IMR-90 (cell line): ENCODE data around the gene GPSM1. TPM values are rescaled to one million over a fixed set of nuclear protein-coding genes. Genes with fewer than 3 reads are reported as not detected.

Source experiments
- ATAC-seq: fragments of 200-7000 bp; cut with Tn5 transposase; 2 replicates; pipeline ENCODE4 v1.9.1; 2020; ENCODE audit warnings: low read depth, mild to moderate bottlenecking, moderate library complexity
- BruUV-seq: library from RNA; stranded (reverse); fragments of 400-500 nt; replicated peaks from 2 replicates; lab custom pipeline; 2021; lab: Mats Ljungman, UMichigan
- CTCF ChIA-PET: fragments of 300-600 bp; formaldehyde crosslinking; extraction: SDS; loops from one replicate; lab custom pipeline; 2021; ENCODE audit warnings: antibody characterized with exemption; lab: Yijun Ruan, JAX
- POLR2A ChIA-PET: fragments of 300-600 bp; sonication (Branson Sonifier 250); formaldehyde crosslinking; loops from one replicate; lab custom pipeline; 2022; ENCODE audit warnings: antibody characterized with exemption; ENCODE audit not compliant: unreplicated experiment; lab: Charles Lee
- DNase-seq: peaks from one replicate; pipeline ENCODE4 v3.0.0; 2013
- H2AFZ ChIP-seq: replicated peaks from 2 replicates; pipeline ENCODE3; 2013; ENCODE audit warnings: low read length, mild to moderate bottlenecking; ENCODE audit not compliant: poor library complexity
- H2AK5ac ChIP-seq: 2 replicates; pipeline ENCODE4 v1.6.1; 2013; ENCODE audit warnings: low read depth, low read length, inconsistent platforms
- H2AK9ac ChIP-seq: replicated peaks from 2 replicates; pipeline ENCODE3; 2013; ENCODE audit warnings: mild to moderate bottlenecking, low read depth, low read length, moderate library complexity; ENCODE audit not compliant: poor library complexity
- H2BK120ac ChIP-seq: 2 replicates; pipeline ENCODE4 v1.6.1; 2013; ENCODE audit warnings: low read depth, low read length, inconsistent platforms
- H2BK15ac ChIP-seq: 3 replicates; pipeline ENCODE4 v1.6.1; 2013; ENCODE audit warnings: low read depth, low read length, inconsistent platforms
- H2BK20ac ChIP-seq: 2 replicates; pipeline ENCODE4 v1.6.1; 2013; ENCODE audit warnings: low read depth, mild to moderate bottlenecking, inconsistent platforms, low read length, moderate library complexity
- H2BK5ac ChIP-seq: 2 replicates; pipeline ENCODE4 v1.6.1; 2013; ENCODE audit warnings: mild to moderate bottlenecking, low read depth, low read length, inconsistent platforms; ENCODE audit not compliant: poor library complexity, severe bottlenecking
- H3K14ac ChIP-seq: replicated peaks from 2 replicates; pipeline ENCODE4 v1.6.1; 2013; ENCODE audit warnings: low read depth, low read length, inconsistent platforms
- H3K18ac ChIP-seq: 2 replicates; pipeline ENCODE4 v1.6.1; 2013; ENCODE audit warnings: low read depth, low read length, control low read depth
- H3K23ac ChIP-seq: 2 replicates; pipeline ENCODE4 v1.6.1; 2013; ENCODE audit warnings: low read depth, low read length, inconsistent platforms
- H3K27ac ChIP-seq: 2 replicates; pipeline ENCODE4 v1.5.1; 2013; ENCODE audit warnings: mild to moderate bottlenecking, control low read depth, low read length; ENCODE audit not compliant: insufficient read depth
- H3K27me3 ChIP-seq: 2 replicates; pipeline ENCODE4 v1.6.1; 2013; ENCODE audit warnings: low read length; ENCODE audit not compliant: control insufficient read depth, insufficient read depth
- H3K36me3 ChIP-seq: 2 replicates; pipeline ENCODE4 v1.6.1; 2013; ENCODE audit warnings: low read length, mixed read lengths; ENCODE audit not compliant: control insufficient read depth, insufficient read depth
- H3K4ac ChIP-seq: 2 replicates; pipeline ENCODE4 v1.6.1; 2013; ENCODE audit warnings: low read depth, low read length, inconsistent platforms
- H3K4me1 ChIP-seq: 2 replicates; pipeline ENCODE4 v1.6.1; 2013; ENCODE audit warnings: low read length, mixed read lengths; ENCODE audit not compliant: control insufficient read depth, insufficient read depth
- H3K4me2 ChIP-seq: 2 replicates; pipeline ENCODE4 v1.6.1; 2013; ENCODE audit warnings: low read depth, mild to moderate bottlenecking, control low read depth, low read length, moderate library complexity
- H3K4me3 ChIP-seq: 2 replicates; pipeline ENCODE4 v1.5.1; 2013; ENCODE audit warnings: low read depth, mild to moderate bottlenecking, control low read depth, low read length, moderate library complexity; ENCODE audit not compliant: insufficient read depth
- H3K56ac ChIP-seq: 2 replicates; pipeline ENCODE4 v1.6.1; 2013; ENCODE audit warnings: low read length, inconsistent platforms; ENCODE audit not compliant: insufficient read depth; ENCODE audit errors: extremely low read depth
- H3K79me1 ChIP-seq, 2 experiments: 2 replicates each; pipeline ENCODE4 v1.6.1; 2013; ENCODE audit warnings: low read length in 2 of 2, inconsistent platforms in 1 of 2, low read depth in 1 of 2
- H3K9ac ChIP-seq: 2 replicates; pipeline ENCODE4 v1.6.1; 2013; ENCODE audit warnings: low read depth, low read length, control low read depth
- H3K9me1 ChIP-seq: 2 replicates; pipeline ENCODE4 v1.6.1; 2013; ENCODE audit warnings: low read length, inconsistent platforms; ENCODE audit not compliant: insufficient read depth
- H3K9me3 ChIP-seq: 2 replicates; pipeline ENCODE4 v1.6.1; 2013; ENCODE audit warnings: low read length; ENCODE audit not compliant: control insufficient read depth, insufficient read depth
- H4K20me1 ChIP-seq: 2 replicates; pipeline ENCODE4 v1.6.1; 2013; ENCODE audit warnings: low read length, inconsistent platforms; ENCODE audit not compliant: insufficient read depth
- H4K5ac ChIP-seq: 2 replicates; pipeline ENCODE4 v1.6.1; 2013; ENCODE audit warnings: mild to moderate bottlenecking, low read depth, low read length, control low read depth
- H4K8ac ChIP-seq, 2 experiments: 2 replicates each; pipeline ENCODE4 v1.6.1; 2013; ENCODE audit warnings: low read depth in 2 of 2, low read length in 2 of 2, control low read depth in 1 of 2, inconsistent platforms in 1 of 2
- H4K91ac ChIP-seq: 2 replicates; pipeline ENCODE4 v1.6.1; 2013; ENCODE audit warnings: low read depth, low read length, inconsistent platforms; ENCODE audit not compliant: insufficient read depth
- BHLHE40 ChIP-seq: fragments of 150-350 bp; IDR thresholded peaks from 2 replicates; pipeline ENCODE4 v1.6.1; 2016; ENCODE audit warnings: mild to moderate bottlenecking, low read depth, low read length
- FOS ChIP-seq: fragments of 150-350 bp; IDR thresholded peaks from 2 replicates; pipeline ENCODE4 v1.6.1; 2016; ENCODE audit warnings: low read depth, low read length
- MAFK ChIP-seq: IDR thresholded peaks from 2 replicates; pipeline ENCODE4 v1.6.1; 2012; ENCODE audit warnings: low read depth, low read length, improper control_type of control experiment
- MAZ ChIP-seq: IDR thresholded peaks from 2 replicates; pipeline ENCODE4 v1.6.1; 2012; ENCODE audit warnings: low read depth, mild to moderate bottlenecking, low read length, improper control_type of control experiment, moderate library complexity, borderline replicate concordance
- MXI1 ChIP-seq: IDR thresholded peaks from 2 replicates; pipeline ENCODE4 v1.6.1; 2012; ENCODE audit warnings: low read depth, mild to moderate bottlenecking, low read length, moderate library complexity, borderline replicate concordance
- NFE2L2 ChIP-seq: fragments of 150-350 bp; IDR thresholded peaks from 2 replicates; pipeline ENCODE4 v1.6.1; 2016; ENCODE audit warnings: low read depth, mild to moderate bottlenecking, low read length
- POLR2A ChIP-seq: IDR thresholded peaks from 2 replicates; pipeline ENCODE4 v1.6.1; 2012; ENCODE audit warnings: mild to moderate bottlenecking, low read depth, low read length
- RAD21 ChIP-seq: IDR thresholded peaks from 2 replicates; pipeline ENCODE4 v1.6.1; 2012; ENCODE audit warnings: low read length, improper control_type of control experiment
- RCOR1 ChIP-seq: IDR thresholded peaks from 2 replicates; pipeline ENCODE4 v1.6.1; 2012; ENCODE audit warnings: mild to moderate bottlenecking, low read length, improper control_type of control experiment; ENCODE audit not compliant: insufficient replicate concordance
- RFX5 ChIP-seq: IDR thresholded peaks from 2 replicates; pipeline ENCODE4 v1.8.0; 2012; ENCODE audit warnings: low read depth, mild to moderate bottlenecking, low read length, moderate library complexity
- SMC3 ChIP-seq: fragments of 150-350 bp; IDR thresholded peaks from 2 replicates; pipeline ENCODE4 v1.6.1; 2016; ENCODE audit warnings: low read depth, mild to moderate bottlenecking, antibody characterized with exemption, low read length, moderate library complexity
- USF2 ChIP-seq: fragments of 150-350 bp; IDR thresholded peaks from 2 replicates; pipeline ENCODE4 v1.6.1; 2017; ENCODE audit warnings: mild to moderate bottlenecking, antibody characterized with exemption, low read length, low read depth
- WGBS, 2 experiments: methylation state at CpG; one replicate each; pipeline versions ENCODE4 v1.1.5 to v1.1.7; 2013; ENCODE audit warnings: missing lambda C conversion rate in 2 of 2; ENCODE audit not compliant: insufficient read length in 1 of 2; ENCODE audit errors: extremely low coverage in 2 of 2; 5-methylcytosine and 5-hydroxymethylcytosine counted together
- dilution Hi-C: fragments of 300-500 bp; cut with HindIII; formaldehyde crosslinking; loops from one replicate; pipeline ENCODE4 v1.14.3; 2018; ENCODE audit warnings: low sequenced_read_pairs; ENCODE audit not compliant: unreplicated experiment
- in situ Hi-C: fragments of 300-500 bp; cut with MboI; formaldehyde crosslinking; loops from 3 replicates; pipeline ENCODE4 v1.14.3; 2019; ENCODE audit warnings: low sequenced_read_pairs, inconsistent platforms, mixed read lengths
- intact Hi-C: fragments of 100-400 bp; cut with micrococcal nuclease; formaldehyde crosslinking; loops from 2 replicates; pipeline ENCODE4 v1.10.0; 2022
- polyA plus RNA-seq, 3 experiments: library from polyadenylated mRNA; depleted of rRNA; stranded (reverse); fragments of >200 nt; gene quantifications; 2 replicates each; pipeline ENCODE4 v1.2.3, GENCODE V29; 2012; ENCODE audit warnings: low replicate concordance in 1 of 3
- total RNA-seq: library from RNA; depleted of rRNA; stranded (reverse); fragments of >200 nt; gene quantifications from 2 replicates; pipeline ENCODE4 v1.2.3, GENCODE V29; 2012
- TF ChIP-seq, protein P1 (sequence below): fragments of 150-350 bp; IDR thresholded peaks from 2 replicates; pipeline ENCODE4 v1.6.1; 2016; ENCODE audit warnings: low read depth, mild to moderate bottlenecking, low read length, moderate library complexity, borderline replicate concordance
- TF ChIP-seq, protein P2 (sequence below): conservative IDR thresholded peaks from 2 replicates; pipeline ENCODE4 v1.5.1; 2012; ENCODE audit warnings: mild to moderate bottlenecking, low read depth, low read length, improper control_type of control experiment

Gene GPSM1
- total and polyA plus RNA-seq, 2 of the 4 experiments (the other 2 are of a cell fraction): 28.7 to 71.2 TPM

- H3K9me1 ChIP-seq: no peaks in the 10 kb centered on the region
- no peaks in the 10 kb centered on the region for H3K27me3 ChIP-seq
- ChIA-PET POLR2A (no interaction called here), CTCF (no interaction called here)
- no peak within 1 kb of the TSS for H3K56ac ChIP-seq
- no peak within 1 kb of the TSS for H2BK15ac ChIP-seq
- H4K91ac ChIP-seq: peak within 1 kb of the TSS; percentile 87
- H4K5ac ChIP-seq: peak within 1 kb of the TSS; percentile 96
- no peaks in the 10 kb centered on the region for H3K9me3 ChIP-seq
- intact Hi-C loops (loop anchor here (1.0 to 5.0 kb wide), 2 partner anchors 73 to 88 kb away; partner anchors contain the start of gene GPSM1), dilution Hi-C loops (no loop called here), in situ Hi-C loops (loop anchor here (5.0 kb wide), 1 partner anchor 78 kb away; no protein-coding TSS in a partner anchor)
- H3K18ac ChIP-seq: no peak within 1 kb of the TSS
- peak within 1 kb of the TSS; percentile 95 for H2AK9ac ChIP-seq
- peaks cover 20 to 30% of the 10 kb centered on the region in 2 experiments for H3K79me1 ChIP-seq
- no peak within 1 kb of the TSS for H2BK5ac ChIP-seq
- peak within 1 kb of the TSS; percentile 24; the same call in 1 of the 2 replicates for H2BK120ac ChIP-seq
- 10% methylated on average over 44 of the region's 71 CpGs; no CpG with 5 or more reads in 1 of the 2 experiments for WGBS, 2 experiments
- H3K14ac ChIP-seq: peak within 1 kb of the TSS; percentile 86
- peak within 1 kb of the TSS; percentile 84 for H3K4ac ChIP-seq
- H3K4me3 ChIP-seq: peak within 1 kb of the TSS; percentile 76
- BruUV-seq: no TSS peak
- peak within 1 kb of the TSS; percentile 98 for H2AFZ ChIP-seq
- H4K8ac ChIP-seq: peak within 1 kb of the TSS; percentile 92 to 100
- peak within 1 kb of the TSS; percentile 96 for H2AK5ac ChIP-seq
- H3K4me1 ChIP-seq: peaks cover 9% of the 10 kb centered on the region
- H3K23ac ChIP-seq: peak within 1 kb of the TSS; percentile 90
- H2BK20ac ChIP-seq: no peak within 1 kb of the TSS
- H4K20me1 ChIP-seq: peaks cover 16% of the 10 kb centered on the region; the same call in 1 of the 2 replicates
- peak; percentile 78 for DNase-seq
- ATAC-seq: peak; percentile 96
- H3K36me3 ChIP-seq: peaks cover 46% of the 10 kb centered on the region
- peak within 1 kb of the TSS; percentile 74 for H3K27ac ChIP-seq
- H3K9ac ChIP-seq: peak within 1 kb of the TSS; percentile 86
- H3K4me2 ChIP-seq: peak within 1 kb of the TSS; percentile 100
- TF ChIP-seq MAZ (peak; percentile 52; the same call in 1 of the 2 replicates), RFX5 (no peak), POLR2A (peak; percentile 71), RCOR1 (no peak), SMC3 (peak; percentile 66), RAD21 (peak; percentile 78), BHLHE40 (no peak; the same call in 1 of the 2 replicates), NFE2L2 (no peak), MXI1 (no peak; the same call in 1 of the 2 replicates), USF2 (no peak), FOS (no peak), MAFK (no peak)
- TF ChIP-seq, protein P1, sequence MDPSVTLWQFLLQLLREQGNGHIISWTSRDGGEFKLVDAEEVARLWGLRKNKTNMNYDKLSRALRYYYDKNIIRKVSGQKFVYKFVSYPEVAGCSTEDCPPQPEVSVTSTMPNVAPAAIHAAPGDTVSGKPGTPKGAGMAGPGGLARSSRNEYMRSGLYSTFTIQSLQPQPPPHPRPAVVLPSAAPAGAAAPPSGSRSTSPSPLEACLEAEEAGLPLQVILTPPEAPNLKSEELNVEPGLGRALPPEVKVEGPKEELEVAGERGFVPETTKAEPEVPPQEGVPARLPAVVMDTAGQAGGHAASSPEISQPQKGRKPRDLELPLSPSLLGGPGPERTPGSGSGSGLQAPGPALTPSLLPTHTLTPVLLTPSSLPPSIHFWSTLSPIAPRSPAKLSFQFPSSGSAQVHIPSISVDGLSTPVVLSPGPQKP: no peak
- TF ChIP-seq, protein P2, sequence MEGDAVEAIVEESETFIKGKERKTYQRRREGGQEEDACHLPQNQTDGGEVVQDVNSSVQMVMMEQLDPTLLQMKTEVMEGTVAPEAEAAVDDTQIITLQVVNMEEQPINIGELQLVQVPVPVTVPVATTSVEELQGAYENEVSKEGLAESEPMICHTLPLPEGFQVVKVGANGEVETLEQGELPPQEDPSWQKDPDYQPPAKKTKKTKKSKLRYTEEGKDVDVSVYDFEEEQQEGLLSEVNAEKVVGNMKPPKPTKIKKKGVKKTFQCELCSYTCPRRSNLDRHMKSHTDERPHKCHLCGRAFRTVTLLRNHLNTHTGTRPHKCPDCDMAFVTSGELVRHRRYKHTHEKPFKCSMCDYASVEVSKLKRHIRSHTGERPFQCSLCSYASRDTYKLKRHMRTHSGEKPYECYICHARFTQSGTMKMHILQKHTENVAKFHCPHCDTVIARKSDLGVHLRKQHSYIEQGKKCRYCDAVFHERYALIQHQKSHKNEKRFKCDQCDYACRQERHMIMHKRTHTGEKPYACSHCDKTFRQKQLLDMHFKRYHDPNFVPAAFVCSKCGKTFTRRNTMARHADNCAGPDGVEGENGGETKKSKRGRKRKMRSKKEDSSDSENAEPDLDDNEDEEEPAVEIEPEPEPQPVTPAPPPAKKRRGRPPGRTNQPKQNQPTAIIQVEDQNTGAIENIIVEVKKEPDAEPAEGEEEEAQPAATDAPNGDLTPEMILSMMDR: peak; percentile 94
These were observed 72.9 kb downstream of the GPSM1 start, which contains the start of gene SNAPC4 for GRCh38 chr9:136400038-136400834. Gene SNAPC4, minus strand, starts transcription at chr9:136400170. Its CDS starts 1,742 bp downstream, at chr9:136398428.
